GM21381 (cell line): ENCODE results near the gene IQCN.

ENCODE experiments used
- ATAC-seq: cut with Tn5 transposase; IDR thresholded peaks from one replicate; pipeline ENCODE4 v1.9.1; 2021; ENCODE audit warnings: mild to moderate bottlenecking, moderate library complexity; ENCODE audit not compliant: unreplicated experiment

IQCN gene

DNA sequence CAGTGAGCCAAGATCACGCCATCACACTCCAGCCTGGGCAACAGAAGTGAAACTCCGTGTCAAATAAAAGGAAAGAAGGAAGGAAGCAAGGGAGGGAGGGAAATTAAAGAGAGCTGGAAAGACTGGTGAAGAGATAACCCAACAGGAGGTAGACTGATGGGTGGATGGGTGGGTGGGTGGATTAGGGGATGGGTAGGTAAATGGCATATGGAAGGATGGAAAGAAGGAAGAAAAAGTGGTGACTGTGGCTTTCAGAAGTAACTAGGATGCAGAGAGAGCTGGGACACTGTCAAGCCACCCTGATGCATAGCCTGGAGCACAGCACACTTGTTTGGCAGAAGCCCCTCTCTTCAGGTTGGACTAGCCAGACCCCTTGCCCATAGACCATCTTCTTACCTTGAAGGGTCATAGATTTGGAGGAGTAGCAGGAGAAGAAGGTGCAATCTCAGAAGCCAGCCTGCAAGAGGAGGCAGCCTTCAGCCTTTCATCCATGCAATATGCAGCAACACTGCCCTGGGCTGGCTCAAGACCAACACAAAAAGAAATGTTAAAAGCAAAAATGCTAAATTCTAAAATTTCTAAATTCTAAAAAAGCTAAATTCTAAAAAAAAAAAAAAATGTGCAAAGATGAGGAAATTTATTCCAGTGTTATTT is 5.1 kb downstream of the IQCN start:
- no peak for ATAC-seq

DNA sequence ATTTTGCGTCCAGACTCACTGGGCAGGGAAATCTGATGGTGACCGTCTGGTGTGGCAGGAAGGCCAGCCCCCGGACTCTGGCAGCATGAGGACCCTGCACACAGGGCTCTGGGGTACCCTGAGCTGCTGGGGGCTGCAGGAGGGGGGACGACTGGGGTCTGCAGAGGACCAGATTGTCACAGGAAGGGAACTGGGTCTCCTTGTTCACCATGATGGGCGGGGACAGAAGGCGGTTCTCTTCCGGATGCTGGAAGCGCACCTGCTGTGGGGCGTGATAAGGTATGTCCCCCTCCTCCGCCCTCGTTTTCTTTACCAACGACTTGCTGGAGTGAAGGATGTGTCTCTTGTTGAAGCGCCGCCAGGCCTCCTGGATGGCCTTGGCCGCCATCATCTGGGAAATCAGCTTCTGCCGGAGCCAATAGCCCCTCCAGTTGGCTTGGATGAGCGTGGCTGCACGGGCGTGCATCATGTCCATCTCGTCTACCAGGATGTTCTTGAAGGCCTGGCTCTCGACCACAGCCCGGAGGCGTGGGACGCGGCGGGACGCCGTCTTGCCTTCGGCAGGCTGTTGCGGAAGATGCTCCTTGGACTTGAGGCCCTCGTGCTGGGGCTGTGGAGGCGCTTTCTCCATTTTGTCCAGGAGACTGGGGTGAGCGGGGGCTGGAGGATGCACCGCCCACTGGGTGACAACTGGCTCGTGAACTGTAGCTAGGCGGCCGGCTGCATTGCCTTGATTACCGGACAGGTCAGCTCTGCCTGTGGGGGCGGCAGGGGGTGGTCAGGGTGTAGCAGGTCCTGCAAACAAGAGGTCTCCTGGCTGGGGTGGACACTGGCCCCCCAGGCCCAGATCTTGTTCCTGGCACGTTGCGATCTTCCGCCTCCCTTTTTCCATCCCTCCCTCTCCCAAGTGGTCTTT is 7.2 kb downstream of the IQCN start:
- ATAC-seq: no peak

DNA sequence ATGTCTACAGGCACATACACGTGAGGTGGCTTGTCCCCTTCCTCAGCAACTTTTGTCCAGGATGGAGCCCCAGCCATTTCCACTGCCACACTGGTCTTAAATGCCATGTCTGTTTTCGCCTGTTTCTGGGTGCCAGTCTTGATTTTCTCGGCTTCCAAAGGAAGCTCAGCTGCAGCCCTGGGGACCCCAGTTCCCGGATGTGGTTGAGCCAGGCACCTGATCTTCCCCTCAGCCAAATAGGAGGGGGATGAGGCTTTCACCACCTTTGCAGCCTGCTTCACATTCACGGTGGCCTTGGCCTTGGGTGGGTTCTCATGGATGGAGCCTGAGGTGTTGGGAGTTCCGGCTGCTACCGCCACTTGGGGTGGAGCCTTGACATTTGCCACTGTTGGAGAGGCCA is 8.7 kb downstream of the IQCN start:
- no peak for ATAC-seq

DNA sequence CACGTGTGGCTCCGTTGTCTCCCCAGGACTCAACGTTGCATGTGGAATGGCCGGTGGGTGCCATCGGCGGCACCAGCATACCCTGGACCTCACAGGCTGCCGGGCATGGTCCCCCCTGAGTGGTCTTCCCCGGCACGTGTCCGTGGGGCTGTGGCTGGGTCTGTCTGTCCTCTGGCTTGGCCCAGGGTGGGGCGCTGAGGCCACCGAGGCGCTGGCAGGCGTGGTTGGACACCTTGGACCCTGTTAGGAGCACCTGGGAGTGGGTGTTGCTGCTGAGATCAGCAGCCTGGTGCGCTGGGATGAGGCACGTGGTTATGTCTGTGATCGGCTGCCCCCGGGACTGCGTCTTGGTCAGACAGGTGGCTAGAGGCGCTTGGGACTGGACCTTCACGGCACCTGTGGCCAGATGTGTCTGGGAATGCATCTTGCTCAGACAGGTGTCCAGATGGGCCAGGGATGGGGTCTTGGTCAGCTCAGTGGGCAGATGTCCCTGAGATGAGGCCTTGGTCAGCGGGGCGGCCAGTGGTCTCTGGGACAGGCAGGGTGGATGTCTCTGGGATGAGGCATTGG is 9.2 kb downstream of the IQCN start:
- ATAC-seq: no peak

DNA sequence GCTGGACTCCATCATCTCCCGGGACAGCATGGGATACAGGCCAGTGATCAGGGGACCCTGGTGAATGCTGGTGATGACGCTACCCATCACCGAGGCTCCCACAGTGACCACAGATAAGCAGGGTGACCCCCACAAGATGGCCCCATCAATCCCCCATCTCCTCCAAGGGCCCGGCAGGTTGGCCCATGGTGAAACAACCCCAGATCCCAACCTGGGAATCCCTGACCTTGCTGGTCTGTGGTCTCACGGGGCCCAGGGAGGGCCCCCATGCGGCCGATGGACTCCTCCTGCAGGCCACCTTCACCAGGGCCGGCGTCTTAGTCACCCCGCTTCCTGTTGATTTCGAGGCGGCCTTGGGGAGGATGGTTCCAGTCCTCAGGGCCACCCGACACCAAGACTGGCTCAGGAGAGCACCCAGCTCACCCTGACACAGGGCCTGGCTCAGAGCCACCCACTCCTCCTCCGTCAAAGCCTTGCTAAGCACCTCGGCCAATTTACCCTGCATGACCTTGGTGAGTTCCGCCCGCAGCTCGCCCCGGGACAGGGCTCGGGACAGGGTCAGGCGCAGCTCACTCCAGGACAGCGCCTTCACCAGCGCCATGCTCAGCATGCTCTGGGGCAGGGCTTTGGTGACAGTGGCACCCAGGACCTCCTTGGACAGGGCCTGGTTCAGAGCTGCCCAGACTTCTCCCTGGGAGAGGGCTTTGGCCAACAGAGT is 10.0 kb downstream of the IQCN start:
- ATAC-seq: no peak

DNA sequence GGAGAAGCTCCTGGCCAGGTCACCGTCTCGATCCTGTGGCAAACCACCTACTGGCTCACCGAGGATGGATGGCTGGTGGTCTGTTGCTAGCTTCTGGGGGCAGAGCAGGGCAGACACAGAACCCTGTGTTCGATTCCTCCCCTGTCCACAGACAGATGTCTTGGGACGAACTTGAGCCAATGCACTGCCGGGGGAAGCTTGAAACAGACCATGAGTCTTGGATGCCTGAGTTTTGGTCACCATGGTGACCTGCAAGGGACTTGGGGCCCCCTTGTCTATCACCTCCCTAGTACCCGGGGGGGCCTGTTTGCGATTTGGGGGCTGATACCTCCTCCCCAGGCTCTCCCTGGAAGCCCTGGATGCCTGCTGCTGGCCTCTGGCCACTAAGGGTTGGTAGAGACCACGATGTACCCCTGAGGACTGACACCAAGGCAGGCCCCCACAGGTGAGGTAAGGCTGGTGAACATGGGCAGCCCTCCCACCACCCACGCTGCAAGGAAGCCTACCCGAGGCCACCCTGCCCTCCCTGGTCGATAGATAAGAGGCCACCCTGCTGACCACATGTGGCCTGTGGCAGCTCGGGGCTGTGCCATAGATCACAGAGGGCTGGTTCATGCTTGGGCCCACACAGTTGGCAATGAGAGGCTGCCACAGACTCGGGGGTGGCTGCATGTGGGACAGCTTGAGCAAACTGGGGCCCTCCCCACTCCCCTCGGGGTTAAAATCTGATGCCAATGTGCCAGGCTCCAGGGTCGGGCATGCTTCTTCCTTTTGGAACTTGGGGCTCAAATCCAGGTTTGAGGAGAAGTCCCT is 10.7 kb downstream of the IQCN start:
- ATAC-seq: no peak

DNA sequence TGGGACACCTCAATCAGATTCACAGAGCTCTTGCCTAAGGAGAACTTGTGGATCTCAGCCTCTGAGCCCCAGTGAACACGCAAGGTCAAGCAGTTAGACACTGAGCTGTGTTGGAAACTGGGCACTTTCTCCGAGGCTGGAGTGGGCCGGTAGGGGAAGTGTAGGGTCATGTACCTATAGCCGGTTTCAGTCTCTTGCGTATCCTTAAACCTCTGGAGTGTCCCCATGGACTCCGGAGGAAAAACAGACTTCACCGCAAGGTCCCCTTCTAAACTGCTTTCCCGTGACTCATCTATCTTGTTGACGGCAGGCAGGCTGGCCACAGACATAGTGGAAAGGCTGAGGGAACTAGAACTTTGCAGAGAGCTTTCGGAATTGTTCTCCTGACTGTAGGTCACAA is 11.3 kb downstream of the IQCN start:
- ATAC-seq: no peak

DNA sequence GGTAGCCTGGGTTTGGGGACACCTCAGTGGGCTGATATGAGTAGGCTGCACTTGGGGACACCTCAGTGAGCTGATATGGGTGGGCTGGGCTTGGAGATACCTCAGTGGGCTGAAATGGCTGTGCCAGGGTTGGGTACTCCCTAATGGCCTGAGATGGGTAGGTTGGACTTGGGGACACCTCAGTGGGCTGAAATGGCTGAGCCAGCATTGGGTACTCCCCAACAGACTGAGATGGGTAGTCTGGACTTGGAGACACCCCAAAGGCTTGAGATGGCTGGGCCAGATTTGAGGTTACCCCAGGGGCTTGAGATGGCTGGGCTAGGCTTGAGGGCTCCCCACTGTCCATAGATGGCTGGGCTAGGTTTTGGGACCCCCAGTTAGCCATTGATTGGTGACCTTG is 12.1 kb downstream of the IQCN start:
- ATAC-seq: no peak

DNA sequence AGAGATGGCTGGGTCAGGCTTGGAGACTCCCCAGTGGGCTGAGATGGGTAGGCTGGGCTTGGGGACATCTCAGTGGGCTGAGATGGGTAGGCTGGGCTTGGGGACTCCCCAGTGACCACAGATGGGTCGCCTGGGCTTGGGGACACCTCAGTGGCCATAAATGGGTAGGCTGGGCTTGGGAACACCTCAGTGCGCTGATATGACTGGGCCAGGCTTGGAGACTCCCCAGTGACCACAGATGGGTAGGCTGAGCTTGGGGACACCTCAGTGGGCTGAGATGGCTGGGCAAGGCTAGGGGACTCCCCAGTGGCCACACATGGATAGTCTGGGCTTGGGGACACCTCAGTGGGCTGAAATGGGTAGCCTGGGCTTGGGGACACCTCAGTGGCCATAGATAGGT is 12.8 kb downstream of the IQCN start:
- ATAC-seq: no peak

DNA sequence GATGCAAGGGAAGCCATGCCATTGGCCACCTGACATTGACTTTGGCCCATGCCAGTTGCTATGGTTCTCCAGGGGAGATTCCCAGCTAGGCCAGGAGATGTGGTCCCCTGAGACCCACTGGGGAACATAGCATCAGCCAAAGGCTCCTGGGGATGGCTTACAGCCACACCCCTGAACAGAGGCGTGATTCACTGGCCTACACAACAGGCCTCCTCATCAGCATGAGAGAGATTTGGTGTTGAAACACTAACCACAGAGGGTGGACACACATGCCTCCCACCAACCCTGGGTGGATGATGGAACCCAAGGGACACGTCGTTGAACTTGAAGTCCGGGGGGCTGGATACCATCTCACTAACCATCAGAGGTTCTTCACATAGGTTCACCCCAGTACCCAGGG is 14.4 kb downstream of the IQCN start:
- ATAC-seq: no peak

DNA sequence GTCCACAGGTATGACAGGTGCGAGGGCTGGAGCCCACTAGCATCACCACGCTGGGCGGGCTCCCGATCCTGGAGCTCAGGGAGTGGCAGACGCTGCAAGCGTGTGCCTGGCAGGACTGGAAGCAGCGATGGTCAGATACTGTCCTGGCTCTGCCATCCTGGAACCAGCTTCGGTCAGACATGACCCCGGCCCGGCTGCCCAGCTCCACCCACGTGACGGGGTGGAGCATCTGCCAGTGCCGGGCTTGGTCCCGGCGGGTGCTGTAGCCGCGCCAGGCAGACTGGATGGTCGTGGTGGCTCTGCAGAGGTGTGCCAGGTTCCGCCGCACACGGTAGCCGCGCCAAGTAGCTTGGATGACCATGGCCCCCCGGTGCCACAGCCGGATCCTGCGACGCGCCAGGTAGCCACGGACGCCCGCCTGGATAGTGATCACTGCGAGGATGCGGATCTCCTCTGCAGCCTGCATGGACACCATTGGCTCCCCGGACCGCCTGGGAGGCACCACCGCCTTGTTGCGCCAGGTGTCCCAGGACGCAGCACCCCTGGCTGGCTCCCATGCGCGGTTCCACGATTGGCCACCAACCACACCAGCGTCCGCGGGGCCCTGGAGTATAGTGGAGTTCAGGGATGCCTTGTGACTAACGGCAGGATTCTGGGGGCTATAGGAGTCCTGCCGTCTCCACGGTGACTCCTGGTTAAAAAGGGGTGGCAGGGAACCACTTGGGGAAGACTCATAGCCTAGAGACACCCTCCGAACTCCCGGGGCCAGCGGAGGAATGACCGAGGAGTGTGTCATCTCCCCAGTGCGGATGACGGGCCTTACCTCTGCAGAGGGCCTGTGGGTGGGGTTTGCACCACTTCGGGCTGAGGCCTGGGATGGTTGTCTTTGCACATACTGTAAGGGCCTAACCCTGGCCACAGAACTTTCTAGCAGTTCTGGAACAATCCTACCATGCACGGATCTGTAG is 16.5 kb downstream of the IQCN start:
- ATAC-seq: no peak

DNA sequence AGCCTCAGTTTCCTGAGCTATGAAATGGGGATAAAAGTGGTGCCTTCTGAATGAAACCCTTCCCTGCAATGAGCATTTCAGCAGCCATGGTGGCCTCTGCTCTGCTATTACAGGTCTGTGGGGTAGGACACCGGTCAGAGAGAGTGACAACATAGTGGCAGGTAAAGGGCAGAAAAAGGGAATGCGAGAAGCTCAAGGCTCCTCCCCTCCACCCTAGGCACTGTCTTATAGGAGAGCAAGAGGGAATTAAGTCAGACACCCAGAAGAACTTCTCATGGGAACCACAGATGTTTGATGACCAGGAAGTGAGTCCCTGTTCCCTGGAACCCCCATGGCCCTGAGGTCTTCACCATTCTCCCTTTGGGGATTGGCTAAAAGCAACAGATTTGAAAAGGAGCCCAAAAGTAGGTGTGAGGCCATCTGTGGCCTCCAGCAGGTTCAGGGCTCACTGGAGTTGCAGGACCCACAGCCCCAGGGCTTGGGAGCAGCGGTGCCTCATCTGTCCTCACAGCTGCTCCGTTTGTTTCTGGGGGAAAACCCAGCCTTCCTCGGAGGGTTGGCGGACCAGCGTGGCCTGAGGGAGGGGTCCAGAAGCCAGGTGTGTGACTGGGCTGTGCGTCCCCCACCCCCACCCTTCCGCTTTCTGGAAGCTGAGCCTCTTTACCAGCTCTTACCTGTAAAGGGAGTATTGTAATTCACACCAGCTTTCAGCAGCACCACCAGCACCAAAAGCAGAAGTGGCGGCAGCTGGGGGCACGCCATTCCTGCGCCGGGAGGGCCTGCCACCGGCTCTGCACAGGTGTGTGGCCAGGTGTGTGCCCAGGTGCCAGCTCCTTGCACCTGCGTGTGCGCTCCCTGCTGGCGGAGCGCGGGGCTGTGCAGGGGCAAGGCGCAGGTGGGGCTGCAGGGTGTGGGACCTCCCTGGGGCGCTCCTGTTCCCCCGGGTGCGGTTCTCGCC is 19.4 kb downstream of the IQCN start:
- no peak for ATAC-seq

DNA sequence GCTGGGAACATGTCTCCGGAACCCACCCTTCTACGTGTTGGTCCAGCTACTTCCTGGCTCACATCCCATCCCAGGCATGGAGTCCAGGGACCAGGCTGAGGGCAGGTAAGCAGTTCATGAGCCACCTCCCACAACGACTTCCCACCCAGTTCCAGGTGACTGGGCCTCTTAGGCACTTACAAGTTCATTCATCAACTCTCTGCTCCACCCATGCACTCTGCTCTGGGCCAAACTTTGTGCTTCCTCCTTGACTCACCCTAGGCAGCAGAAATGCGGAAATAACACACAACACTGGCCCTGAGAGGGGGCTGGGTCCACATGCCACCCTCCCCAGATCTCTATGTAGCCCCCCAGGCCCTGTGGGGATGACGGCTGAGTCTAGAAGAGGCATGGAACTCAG is 20.5 kb downstream of the IQCN start:
- ATAC-seq: no peak

DNA sequence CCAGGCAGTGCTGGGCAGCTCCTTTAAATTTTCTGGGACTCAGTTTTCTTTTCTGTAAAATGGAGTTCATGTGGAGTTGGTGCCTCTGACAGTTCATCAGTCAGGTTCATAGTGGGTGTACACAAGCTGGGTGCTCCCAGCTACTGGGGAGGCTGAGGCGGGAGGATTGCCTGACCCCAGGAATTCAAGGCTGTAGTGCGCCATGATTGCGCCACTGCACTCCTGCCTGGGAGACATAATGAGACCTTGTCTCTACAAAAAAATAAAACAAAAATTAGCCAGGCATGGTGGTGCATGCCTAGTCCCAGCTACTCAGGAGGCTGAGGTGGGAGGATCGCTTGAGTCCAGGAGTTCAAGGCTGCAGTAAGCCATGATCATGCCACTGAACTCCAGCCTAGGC is 21.1 kb downstream of the IQCN start:
- ATAC-seq: no peak

DNA sequence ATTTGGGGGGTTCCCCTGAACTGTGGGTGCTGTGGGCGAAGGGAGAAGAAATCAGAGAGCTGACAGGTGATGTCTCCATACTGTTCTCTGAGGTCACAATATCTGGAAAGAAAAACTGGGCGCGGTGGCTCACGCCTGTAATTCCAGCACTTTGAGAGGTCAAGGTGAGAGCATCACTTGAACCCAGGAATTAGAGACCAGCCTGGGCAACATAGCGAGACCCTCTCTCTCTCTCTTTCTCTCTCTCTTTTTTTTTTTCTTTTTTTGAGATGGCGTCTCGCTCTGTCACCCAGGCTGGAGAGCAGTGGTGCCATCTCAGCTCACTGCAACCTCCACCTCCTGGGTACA is 21.9 kb downstream of the IQCN start:
- no peak for ATAC-seq

DNA sequence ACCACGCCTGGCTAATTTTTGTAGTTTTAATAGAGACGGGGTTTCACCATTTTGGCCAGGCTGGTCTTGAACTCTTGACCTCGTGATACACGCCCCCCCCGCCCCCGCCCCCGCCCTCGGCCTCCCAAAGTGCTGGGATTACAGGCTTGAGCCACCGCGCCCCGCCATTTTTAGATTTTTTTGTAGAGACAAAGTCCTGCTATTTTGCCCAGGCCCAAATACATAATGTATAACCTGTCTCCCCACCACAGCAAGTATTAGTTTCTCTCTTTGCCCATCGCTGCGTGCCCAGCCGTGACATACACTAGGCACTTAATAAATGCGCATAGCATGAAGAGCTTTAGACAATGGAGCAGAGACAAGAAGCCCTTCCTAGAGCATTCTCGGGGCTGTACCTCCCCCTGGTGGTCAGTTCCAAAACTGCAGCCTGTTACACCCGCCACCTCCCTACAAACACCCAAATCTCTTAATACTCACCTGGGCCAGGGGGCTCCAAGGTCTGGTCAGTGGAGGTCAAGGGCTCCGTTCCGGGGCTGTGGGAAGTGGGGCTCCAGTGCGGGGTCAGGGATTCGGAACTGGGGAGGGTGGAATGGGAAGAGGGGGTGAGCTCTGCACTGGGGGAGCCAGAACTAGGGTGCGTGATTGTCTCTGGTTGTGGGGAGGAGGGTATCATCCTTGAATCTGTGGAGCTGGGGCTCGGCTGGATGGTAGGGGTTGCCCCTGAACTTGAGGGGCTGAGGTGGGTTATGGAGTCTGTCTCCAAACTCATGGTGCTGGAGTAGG is 22.5 kb downstream of the IQCN start:
- ATAC-seq: no peak

DNA sequence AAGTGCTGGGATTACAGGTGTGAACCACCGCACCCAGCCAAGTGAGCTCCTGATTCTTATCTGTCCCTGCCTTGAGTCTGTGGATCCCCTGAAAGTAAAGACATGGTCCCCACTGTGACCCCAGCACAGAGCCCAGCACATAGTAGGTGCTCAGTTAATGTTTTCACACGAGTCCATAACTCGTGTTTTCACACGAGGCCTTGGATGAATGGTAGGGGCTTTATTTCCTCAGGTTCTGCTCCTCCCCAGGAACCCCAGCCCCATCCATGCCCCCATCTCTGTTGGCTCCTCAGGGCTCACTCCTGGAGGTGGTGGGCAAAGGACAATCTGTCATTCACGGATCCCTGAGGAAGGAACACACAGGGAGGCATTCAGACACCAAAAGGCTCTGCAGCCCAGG is 24.4 kb downstream of the IQCN start:
- ATAC-seq: no peak

DNA sequence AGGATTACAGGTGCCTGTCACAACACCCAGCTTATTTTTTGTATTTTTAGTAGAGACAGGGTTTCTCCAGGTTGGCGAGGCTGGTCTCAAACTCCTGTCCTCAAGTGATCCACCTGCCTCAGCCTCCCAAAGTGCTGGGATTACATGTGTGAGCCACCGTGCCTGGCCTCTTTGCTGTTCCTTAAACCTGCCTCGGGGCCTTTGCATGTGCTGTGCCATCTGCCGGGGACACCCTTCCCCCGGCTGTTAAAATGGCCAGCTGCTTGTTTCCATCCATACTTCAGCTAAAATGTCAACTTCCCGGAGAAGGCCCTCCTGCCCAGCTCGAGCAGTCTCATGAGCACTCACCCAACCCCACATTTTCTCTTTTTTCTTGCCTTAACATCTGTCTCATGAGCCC is 29.0 kb downstream of the IQCN start:
- no peak for ATAC-seq
